HepG2 (cell line): Measurements from ENCODE around the gene PLSCR4. TPM values are rescaled to one million over a fixed set of nuclear protein-coding genes. Genes with fewer than 3 reads are reported as not detected.
A peak's percentile ranks its signal among the peaks of the same experiment; 100 is the strongest.

ENCODE experiments used
- DNMT3B ChIP-seq: conservative IDR thresholded peaks from 2 replicates; pipeline ENCODE4 v1.6.1; 2016; ENCODE audit warnings: missing biosample characterization, control low read depth
- KLF15 ChIP-seq: sonication (generic); formaldehyde crosslinking; IDR thresholded peaks from 2 replicates; pipeline ENCODE4 v1.8.1; 2023; ENCODE audit warnings: borderline replicate concordance, mild to moderate bottlenecking, inconsistent platforms, missing genetic modification reagents, mixed read lengths
- MIER3 ChIP-seq: IDR thresholded peaks from 2 replicates; pipeline ENCODE4 v1.6.1; 2016; ENCODE audit warnings: missing compliant biosample characterization, borderline replicate concordance
- PCBP2 ChIP-seq: fragments of 200-400 bp; formaldehyde crosslinking; optimal IDR thresholded peaks from 2 replicates; pipeline ENCODE3; 2018; ENCODE audit warnings: low read length, low read depth; ENCODE audit not compliant: poor library complexity, severe bottlenecking
- POLR2AphosphoS2 ChIP-seq: IDR thresholded peaks from 2 replicates; pipeline ENCODE4 v1.6.1; 2011; ENCODE audit warnings: low read depth, low read length, improper control_type of control experiment
- REXO4 ChIP-seq: sonication (generic); formaldehyde crosslinking; IDR thresholded peaks from 2 replicates; pipeline ENCODE4 v1.8.0; 2022; ENCODE audit warnings: missing genetic modification reagents, mild to moderate bottlenecking, borderline replicate concordance
- SMARCE1 ChIP-seq: fragments of 450-650 bp; IDR thresholded peaks from 2 replicates; pipeline ENCODE4 v1.6.1; 2017; ENCODE audit warnings: borderline replicate concordance
- SSRP1 ChIP-seq: IDR thresholded peaks from 2 replicates; pipeline ENCODE4 v1.6.1; 2016; ENCODE audit warnings: control low read depth
- STAT6 ChIP-seq: sonication (generic); formaldehyde crosslinking; IDR thresholded peaks from 2 replicates; pipeline ENCODE4 v1.4.0; 2020; ENCODE audit warnings: missing genetic modification reagents, mild to moderate bottlenecking, borderline replicate concordance
- ZFY ChIP-seq: sonication (generic); formaldehyde crosslinking; IDR thresholded peaks from 2 replicates; pipeline ENCODE4 v1.4.0; 2020; ENCODE audit warnings: missing genetic modification reagents
- ZNF17 ChIP-seq: sonication (generic); formaldehyde crosslinking; IDR thresholded peaks from 2 replicates; pipeline ENCODE4 v1.5.0; 2020; ENCODE audit warnings: mild to moderate bottlenecking, missing genetic modification reagents
- ZNF550 ChIP-seq: sonication (generic); formaldehyde crosslinking; IDR thresholded peaks from 2 replicates; pipeline ENCODE4 v1.4.0; 2020; ENCODE audit warnings: mild to moderate bottlenecking, missing genetic modification reagents, borderline replicate concordance
- ZNF746 ChIP-seq: sonication (generic); formaldehyde crosslinking; IDR thresholded peaks from 2 replicates; pipeline ENCODE4 v1.8.0; 2022; ENCODE audit warnings: mild to moderate bottlenecking, missing genetic modification reagents
- polyA plus RNA-seq, 8 experiments: library from polyadenylated mRNA; depleted of rRNA in 3 of 8; stranded (reverse) in 7 of 8; unstranded in 1 of 8; fragments of >200 nt; fragmentation: Illumina TruSeq in 4 of 8; extraction: Trizol in 4 of 8; gene quantifications; 2 replicates each; pipeline versions ENCODE4 v1.2.1 to v1.2.3, GENCODE V29; 2011 to 2016; ENCODE audit warnings: low read depth in 4 of 8, missing spikeins in 1 of 8, mixed read lengths in 1 of 8; ENCODE audit not compliant: insufficient read depth in 1 of 8
- total RNA-seq, 5 experiments: library from RNA; depleted of rRNA; stranded (reverse); fragments of >200 nt; fragmentation: Illumina TruSeq; extraction: Trizol; gene quantifications; 2 replicates each; pipeline ENCODE4 v1.2.3, GENCODE V29; 2016; ENCODE audit warnings: low read depth in 1 of 5
- TF ChIP-seq, protein P1 (sequence below): sonication (generic); formaldehyde crosslinking; IDR thresholded peaks from 2 replicates; pipeline ENCODE4 v1.9.0; 2021; ENCODE audit warnings: missing genetic modification reagents, borderline replicate concordance
- TF ChIP-seq, protein P2 (sequence below): sonication (generic); formaldehyde crosslinking; IDR thresholded peaks from 2 replicates; pipeline ENCODE4 v1.4.0; 2020; ENCODE audit warnings: missing genetic modification reagents, borderline replicate concordance
- TF ChIP-seq, protein P3 (sequence below): sonication (generic); formaldehyde crosslinking; IDR thresholded peaks from 2 replicates; pipeline ENCODE4 v1.5.1; 2020; ENCODE audit warnings: mild to moderate bottlenecking, moderate library complexity, missing genetic modification reagents

PLSCR4 gene
- total and polyA plus RNA-seq, 2 of the 13 experiments (the other 11 are each of a cell fraction or from before 2014, with no cell fraction given) = 1.5 to 59.0 TPM

- TF ChIP-seq, protein P1, sequence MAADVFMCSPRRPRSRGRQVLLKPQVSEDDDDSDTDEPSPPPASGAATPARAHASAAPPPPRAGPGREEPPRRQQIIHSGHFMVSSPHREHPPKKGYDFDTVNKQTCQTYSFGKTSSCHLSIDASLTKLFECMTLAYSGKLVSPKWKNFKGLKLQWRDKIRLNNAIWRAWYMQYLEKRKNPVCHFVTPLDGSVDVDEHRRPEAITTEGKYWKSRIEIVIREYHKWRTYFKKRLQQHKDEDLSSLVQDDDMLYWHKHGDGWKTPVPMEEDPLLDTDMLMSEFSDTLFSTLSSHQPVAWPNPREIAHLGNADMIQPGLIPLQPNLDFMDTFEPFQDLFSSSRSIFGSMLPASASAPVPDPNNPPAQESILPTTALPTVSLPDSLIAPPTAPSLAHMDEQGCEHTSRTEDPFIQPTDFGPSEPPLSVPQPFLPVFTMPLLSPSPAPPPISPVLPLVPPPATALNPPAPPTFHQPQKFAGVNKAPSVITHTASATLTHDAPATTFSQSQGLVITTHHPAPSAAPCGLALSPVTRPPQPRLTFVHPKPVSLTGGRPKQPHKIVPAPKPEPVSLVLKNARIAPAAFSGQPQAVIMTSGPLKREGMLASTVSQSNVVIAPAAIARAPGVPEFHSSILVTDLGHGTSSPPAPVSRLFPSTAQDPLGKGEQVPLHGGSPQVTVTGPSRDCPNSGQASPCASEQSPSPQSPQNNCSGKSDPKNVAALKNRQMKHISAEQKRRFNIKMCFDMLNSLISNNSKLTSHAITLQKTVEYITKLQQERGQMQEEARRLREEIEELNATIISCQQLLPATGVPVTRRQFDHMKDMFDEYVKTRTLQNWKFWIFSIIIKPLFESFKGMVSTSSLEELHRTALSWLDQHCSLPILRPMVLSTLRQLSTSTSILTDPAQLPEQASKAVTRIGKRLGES (CRISPR knock-in tag) = no peak
- no peak for TF ChIP-seq SSRP1 (CRISPR knock-in tag)
- peak; percentile 88; the same call in 1 of the 2 replicates for TF ChIP-seq MIER3 (CRISPR knock-in tag)
- no peak for TF ChIP-seq POLR2AphosphoS2
- TF ChIP-seq, protein P2, sequence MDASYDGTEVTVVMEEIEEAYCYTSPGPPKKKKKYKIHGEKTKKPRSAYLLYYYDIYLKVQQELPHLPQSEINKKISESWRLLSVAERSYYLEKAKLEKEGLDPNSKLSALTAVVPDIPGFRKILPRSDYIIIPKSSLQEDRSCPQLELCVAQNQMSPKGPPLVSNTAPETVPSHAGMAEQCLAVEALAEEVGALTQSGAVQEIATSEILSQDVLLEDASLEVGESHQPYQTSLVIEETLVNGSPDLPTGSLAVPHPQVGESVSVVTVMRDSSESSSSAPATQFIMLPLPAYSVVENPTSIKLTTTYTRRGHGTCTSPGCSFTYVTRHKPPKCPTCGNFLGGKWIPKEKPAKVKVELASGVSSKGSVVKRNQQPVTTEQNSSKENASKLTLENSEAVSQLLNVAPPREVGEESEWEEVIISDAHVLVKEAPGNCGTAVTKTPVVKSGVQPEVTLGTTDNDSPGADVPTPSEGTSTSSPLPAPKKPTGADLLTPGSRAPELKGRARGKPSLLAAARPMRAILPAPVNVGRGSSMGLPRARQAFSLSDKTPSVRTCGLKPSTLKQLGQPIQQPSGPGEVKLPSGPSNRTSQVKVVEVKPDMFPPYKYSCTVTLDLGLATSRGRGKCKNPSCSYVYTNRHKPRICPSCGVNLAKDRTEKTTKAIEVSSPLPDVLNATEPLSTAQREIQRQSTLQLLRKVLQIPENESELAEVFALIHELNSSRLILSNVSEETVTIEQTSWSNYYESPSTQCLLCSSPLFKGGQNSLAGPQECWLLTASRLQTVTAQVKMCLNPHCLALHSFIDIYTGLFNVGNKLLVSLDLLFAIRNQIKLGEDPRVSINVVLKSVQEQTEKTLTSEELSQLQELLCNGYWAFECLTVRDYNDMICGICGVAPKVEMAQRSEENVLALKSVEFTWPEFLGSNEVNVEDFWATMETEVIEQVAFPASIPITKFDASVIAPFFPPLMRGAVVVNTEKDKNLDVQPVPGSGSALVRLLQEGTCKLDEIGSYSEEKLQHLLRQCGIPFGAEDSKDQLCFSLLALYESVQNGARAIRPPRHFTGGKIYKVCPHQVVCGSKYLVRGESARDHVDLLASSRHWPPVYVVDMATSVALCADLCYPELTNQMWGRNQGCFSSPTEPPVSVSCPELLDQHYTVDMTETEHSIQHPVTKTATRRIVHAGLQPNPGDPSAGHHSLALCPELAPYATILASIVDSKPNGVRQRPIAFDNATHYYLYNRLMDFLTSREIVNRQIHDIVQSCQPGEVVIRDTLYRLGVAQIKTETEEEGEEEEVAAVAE (CRISPR knock-in tag) = no peak; the same call in 1 of the 2 replicates
- TF ChIP-seq ZNF746 (CRISPR knock-in tag) = no peak; the same call in 1 of the 2 replicates
- TF ChIP-seq KLF15 (CRISPR knock-in tag) = no peak
- TF ChIP-seq ZNF550 (CRISPR knock-in tag) = no peak
- TF ChIP-seq ZNF17 (CRISPR knock-in tag) = no peak
- no peak; the same call in 1 of the 2 replicates for TF ChIP-seq STAT6
- peak; percentile 57; the same call in 1 of the 2 replicates for TF ChIP-seq ZFY (CRISPR knock-in tag)
- no peak for TF ChIP-seq REXO4
- no peak for TF ChIP-seq SMARCE1
- no peak for TF ChIP-seq DNMT3B (CRISPR knock-in tag)
- TF ChIP-seq, protein P3, sequence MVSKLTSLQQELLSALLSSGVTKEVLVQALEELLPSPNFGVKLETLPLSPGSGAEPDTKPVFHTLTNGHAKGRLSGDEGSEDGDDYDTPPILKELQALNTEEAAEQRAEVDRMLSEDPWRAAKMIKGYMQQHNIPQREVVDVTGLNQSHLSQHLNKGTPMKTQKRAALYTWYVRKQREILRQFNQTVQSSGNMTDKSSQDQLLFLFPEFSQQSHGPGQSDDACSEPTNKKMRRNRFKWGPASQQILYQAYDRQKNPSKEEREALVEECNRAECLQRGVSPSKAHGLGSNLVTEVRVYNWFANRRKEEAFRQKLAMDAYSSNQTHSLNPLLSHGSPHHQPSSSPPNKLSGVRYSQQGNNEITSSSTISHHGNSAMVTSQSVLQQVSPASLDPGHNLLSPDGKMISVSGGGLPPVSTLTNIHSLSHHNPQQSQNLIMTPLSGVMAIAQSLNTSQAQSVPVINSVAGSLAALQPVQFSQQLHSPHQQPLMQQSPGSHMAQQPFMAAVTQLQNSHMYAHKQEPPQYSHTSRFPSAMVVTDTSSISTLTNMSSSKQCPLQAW (CRISPR knock-in tag) = peak; percentile 90
- no peak for TF ChIP-seq PCBP2
Observed at GRCh38 chr3:146222204-146223046, 28.5 kb downstream of the PLSCR4 start (continued).
